OCI-LY7 (cell line): ENCODE measurements around the gene FAM131B. TPM values are rescaled to one million over a fixed set of nuclear protein-coding genes. Genes with fewer than 3 reads are reported as not detected.

Experiments
- BruUV-seq: library from RNA; stranded (reverse); fragments of 400-500 nt; replicated peaks from 2 replicates; lab custom pipeline; 2021; lab: Mats Ljungman, UMichigan
- CTCF ChIA-PET: fragments of 300-600 bp; sonication (Branson Sonifier 250); formaldehyde crosslinking; loops from one replicate; lab custom pipeline; 2022; ENCODE audit warnings: antibody characterized with exemption; ENCODE audit not compliant: unreplicated experiment; lab: Charles Lee
- POLR2A ChIA-PET: fragments of 300-600 bp; sonication (Branson Sonifier 250); formaldehyde crosslinking; loops from one replicate; lab custom pipeline; 2022; ENCODE audit warnings: antibody characterized with exemption; lab: Charles Lee
- DNase-seq: peaks from one replicate; pipeline ENCODE4 v3.0.0-alpha.2; 2015; ENCODE audit warnings: low spot score
- H2AFZ ChIP-seq: fragments of 200-600 bp; sonication (generic), shearing (Covaris generic); 2 replicates; pipeline ENCODE4 v1.6.1; 2014; ENCODE audit warnings: mild to moderate bottlenecking, antibody characterized with exemption, low read length, moderate library complexity
- H3K27ac ChIP-seq: fragments of 200-600 bp; sonication (generic); 2 replicates; pipeline ENCODE4 v1.5.1; 2014; ENCODE audit warnings: mixed run types, low read depth, mild to moderate bottlenecking, moderate library complexity, low read length, inconsistent platforms; ENCODE audit not compliant: poor library complexity, severe bottlenecking
- H3K36me3 ChIP-seq: fragments of 200-600 bp; sonication (generic); 2 replicates; pipeline ENCODE4 v1.6.1; 2014; ENCODE audit warnings: mild to moderate bottlenecking, antibody characterized with exemption, low read length, moderate library complexity, mixed read lengths; ENCODE audit not compliant: insufficient read depth
- H3K4me1 ChIP-seq: fragments of 200-600 bp; sonication (generic); 2 replicates; pipeline ENCODE4 v1.5.1; 2014; ENCODE audit warnings: mild to moderate bottlenecking, low read length; ENCODE audit not compliant: insufficient read depth, poor library complexity, severe bottlenecking
- H3K4me2 ChIP-seq: fragments of 200-600 bp; sonication (generic); 2 replicates; pipeline ENCODE4 v1.6.1; 2014; ENCODE audit warnings: mild to moderate bottlenecking, low read length
- H3K4me3 ChIP-seq: fragments of 200-600 bp; sonication (generic); 2 replicates; pipeline ENCODE4 v1.5.1; 2014; ENCODE audit warnings: mild to moderate bottlenecking, low read depth, low read length; ENCODE audit not compliant: poor library complexity, severe bottlenecking
- H3K79me2 ChIP-seq: fragments of 200-600 bp; sonication (generic); 2 replicates; pipeline ENCODE4 v1.6.1; 2016; ENCODE audit warnings: low read depth, mild to moderate bottlenecking, low read length, moderate library complexity, mixed read lengths; ENCODE audit not compliant: insufficient read depth
- H3K9me2 ChIP-seq: fragments of 200-600 bp; sonication (generic); 2 replicates; pipeline ENCODE4 v1.6.1; 2016; ENCODE audit warnings: mild to moderate bottlenecking, low read length, mixed read lengths; ENCODE audit not compliant: insufficient read depth
- H3K9me3 ChIP-seq: fragments of 200-600 bp; sonication (generic); 2 replicates; pipeline ENCODE4 v1.6.1; 2014; ENCODE audit warnings: mild to moderate bottlenecking, mixed run types, low read length, mixed read lengths
- H4K20me1 ChIP-seq: fragments of 200-600 bp; sonication (generic); 2 replicates; pipeline ENCODE4 v1.6.1; 2014; ENCODE audit warnings: mild to moderate bottlenecking, antibody characterized with exemption, low read length, moderate library complexity, mixed read lengths; ENCODE audit not compliant: insufficient read depth
- CTCF ChIP-seq: fragments of 200-600 bp; sonication (generic); conservative IDR thresholded peaks from 2 replicates; pipeline ENCODE4 v1.5.1; 2014; ENCODE audit warnings: mild to moderate bottlenecking, antibody characterized with exemption, low read length, moderate library complexity, mixed read lengths
- EZH2phosphoT487 ChIP-seq: fragments of 200-600 bp; sonication (generic); IDR thresholded peaks from 2 replicates; pipeline ENCODE4 v1.6.1; 2018; ENCODE audit warnings: low read depth, borderline replicate concordance, mild to moderate bottlenecking, mixed run types, antibody characterized with exemption, low read length, moderate library complexity, mixed read lengths
- intact Hi-C: fragments of 100-400 bp; cut with micrococcal nuclease; formaldehyde crosslinking; loops from one replicate; pipeline ENCODE4 v1.10.0; 2022; ENCODE audit not compliant: unreplicated experiment
- total RNA-seq, 2 experiments: library from RNA; depleted of rRNA in 1 of 2; stranded (reverse); fragments of >200 nt in 1 of 2; shearing (Covaris generic) in 1 of 2; gene quantifications; 2 replicates each; pipeline ENCODE4 v1.2.3, GENCODE V29; 2014 to 2022

FAM131B gene
- total RNA-seq, 2 experiments from 2014 or later: not detected

GRCh38 chr7:143305423-143306070, 57.0 kb downstream of the FAM131B start:
- H4K20me1 ChIP-seq: 0 out of 2 replicates have a peak, but pooled peaks cover 7% of the 10 kb centered on the region
- H3K9me3 ChIP-seq: no peaks in the 10 kb centered on the region
- CTCF ChIA-PET: interaction anchor here (1.2 kb wide), 1 partner anchor 65 kb away, joined by 4 read pairs; no protein-coding TSS in a partner anchor
- H3K4me3 ChIP-seq: no peak overlapping the region
- no peaks in the 10 kb centered on the region for H3K4me1 ChIP-seq
- H3K27ac ChIP-seq: no peak overlapping the region
- H3K79me2 ChIP-seq: no peaks in the 10 kb centered on the region
- POLR2A ChIA-PET: no interaction called here
- intact Hi-C loops: loop anchor here (1.0 kb wide), 1 partner anchor 65 kb away; no protein-coding TSS in a partner anchor
- peak; percentile 86 for TF ChIP-seq CTCF
- TF ChIP-seq EZH2phosphoT487: no peak
- no peak overlapping the region for H2AFZ ChIP-seq
- BruUV-seq: no TSS peak
- peak; percentile 47 for DNase-seq
- H3K36me3 ChIP-seq: peaks cover 93% of the 10 kb centered on the region
- H3K4me2 ChIP-seq: no peak overlapping the region
- no peaks in the 10 kb centered on the region for H3K9me2 ChIP-seq

- Histone ChIP-seq H3K4me3 (no peak overlapping the region), H3K79me2 (no peaks in the 10 kb centered on the region), H3K4me1 (no peaks in the 10 kb centered on the region), H3K4me2 (no peak overlapping the region), H4K20me1 (0 out of 2 replicates have a peak, but pooled peaks cover 7% of the 10 kb centered on the region), H2AFZ (no peak overlapping the region), H3K36me3 (peaks cover 98% of the 10 kb centered on the region), H3K9me3 (no peaks in the 10 kb centered on the region), H3K27ac (no peak overlapping the region), H3K9me2 (no peaks in the 10 kb centered on the region)
- DNase-seq: no peak
- no peak for TF ChIP-seq CTCF
- no peak for TF ChIP-seq EZH2phosphoT487
- intact Hi-C loops: loop anchor here (1.0 kb wide), 1 partner anchor 65 kb away; no protein-coding TSS in a partner anchor
- CTCF ChIA-PET: interaction anchor here (1.2 kb wide), 1 partner anchor 65 kb away, joined by 4 read pairs; no protein-coding TSS in a partner anchor
- POLR2A ChIA-PET: no interaction called here
- no TSS peak for BruUV-seq
Observed at GRCh38 chr7:143304938-143305337, 57.6 kb downstream of the FAM131B start.

GRCh38 chr7:143303733-143304132, 58.8 kb downstream of the FAM131B start:
- peaks cover 98% of the 10 kb centered on the region for H3K36me3 ChIP-seq
- ChIA-PET CTCF (no interaction called here), POLR2A (interaction anchor here (0.6 kb wide), 1 partner anchor 35 kb away, joined by 3 read pairs; no protein-coding TSS in a partner anchor)
- H2AFZ ChIP-seq: no peak overlapping the region
- H4K20me1 ChIP-seq: 0 out of 2 replicates have a peak, but pooled peaks cover 7% of the 10 kb centered on the region
- H3K27ac ChIP-seq: no peak overlapping the region
- BruUV-seq: no TSS peak
- H3K4me1 ChIP-seq: no peaks in the 10 kb centered on the region
- H3K9me3 ChIP-seq: no peaks in the 10 kb centered on the region
- no peaks in the 10 kb centered on the region for H3K9me2 ChIP-seq
- H3K4me3 ChIP-seq: no peak overlapping the region
- no peak for TF ChIP-seq CTCF
- TF ChIP-seq EZH2phosphoT487: no peak
- intact Hi-C loops: no loop called here
- DNase-seq: no peak
- H3K4me2 ChIP-seq: no peak overlapping the region
- no peaks in the 10 kb centered on the region for H3K79me2 ChIP-seq
